HG02870 (cell line): ENCODE measurements around the gene CD33.
"Not testable (repeated sequence)": the region's sequence is repeated elsewhere in the genome, so short reads cannot be mapped to it uniquely, and the experiment has no call there.

ENCODE experiments used
- ATAC-seq: cut with Tn5 transposase; IDR thresholded peaks from one replicate; pipeline ENCODE4 v1.9.1; 2021; ENCODE audit warnings: mild to moderate bottlenecking, moderate library complexity; ENCODE audit not compliant: unreplicated experiment

Gene CD33

DNA sequence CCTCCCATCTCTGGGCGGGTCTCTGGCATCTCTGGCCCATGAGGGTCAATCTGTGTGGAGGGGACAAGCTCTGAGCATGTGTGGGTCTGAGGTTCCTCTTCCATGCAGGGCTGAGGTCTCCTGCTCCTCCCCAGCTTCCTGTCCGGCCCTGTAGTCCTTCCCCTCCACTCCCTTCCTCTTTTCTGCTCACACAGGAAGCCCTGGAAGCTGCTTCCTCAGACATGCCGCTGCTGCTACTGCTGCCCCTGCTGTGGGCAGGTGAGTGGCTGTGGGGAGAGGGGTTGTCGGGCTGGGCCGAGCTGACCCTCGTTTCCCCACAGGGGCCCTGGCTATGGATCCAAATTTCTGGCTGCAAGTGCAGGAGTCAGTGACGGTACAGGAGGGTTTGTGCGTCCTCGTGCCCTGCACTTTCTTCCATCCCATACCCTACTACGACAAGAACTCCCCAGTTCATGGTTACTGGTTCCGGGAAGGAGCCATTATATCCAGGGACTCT, at the start of gene CD33:
Gene CD33, plus strand, starts transcription at position 183 of the 496 bp plus-strand sequence. Its CDS starts 39 bp downstream, at position 222.
- ATAC-seq: not testable (repeated sequence)

- no peak for ATAC-seq
Observed at GRCh38 chr19:51179256-51179655, 45.6 kb upstream of the CD33 start.

GRCh38 chr19:51181377-51181912, 43.4 kb upstream of the CD33 start:
- ATAC-seq: no peak

- no peak for ATAC-seq
Observed at GRCh38 chr19:51181913-51182419, 42.9 kb upstream of the CD33 start.

DNA sequence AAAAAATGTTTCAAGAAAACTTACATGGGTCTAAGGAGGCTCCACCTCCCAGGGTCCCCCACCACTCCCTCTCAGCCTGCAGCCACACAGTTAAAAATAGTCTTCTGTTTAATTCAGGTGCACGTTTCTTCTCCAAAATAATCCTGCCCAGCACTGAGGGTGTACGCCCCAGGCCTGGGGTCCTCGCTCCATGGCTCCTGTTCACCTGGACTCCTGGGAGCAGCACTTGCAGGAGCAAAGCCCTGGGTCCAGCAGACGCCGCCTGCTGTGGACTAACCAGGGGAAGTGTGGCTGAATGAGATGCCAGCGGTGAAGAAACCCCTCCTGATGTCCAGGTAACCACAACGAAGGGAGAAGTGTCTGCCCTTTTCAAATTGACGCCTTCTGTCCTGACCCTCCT, 41.3 kb upstream of the CD33 start:
- ATAC-seq: no peak

DNA sequence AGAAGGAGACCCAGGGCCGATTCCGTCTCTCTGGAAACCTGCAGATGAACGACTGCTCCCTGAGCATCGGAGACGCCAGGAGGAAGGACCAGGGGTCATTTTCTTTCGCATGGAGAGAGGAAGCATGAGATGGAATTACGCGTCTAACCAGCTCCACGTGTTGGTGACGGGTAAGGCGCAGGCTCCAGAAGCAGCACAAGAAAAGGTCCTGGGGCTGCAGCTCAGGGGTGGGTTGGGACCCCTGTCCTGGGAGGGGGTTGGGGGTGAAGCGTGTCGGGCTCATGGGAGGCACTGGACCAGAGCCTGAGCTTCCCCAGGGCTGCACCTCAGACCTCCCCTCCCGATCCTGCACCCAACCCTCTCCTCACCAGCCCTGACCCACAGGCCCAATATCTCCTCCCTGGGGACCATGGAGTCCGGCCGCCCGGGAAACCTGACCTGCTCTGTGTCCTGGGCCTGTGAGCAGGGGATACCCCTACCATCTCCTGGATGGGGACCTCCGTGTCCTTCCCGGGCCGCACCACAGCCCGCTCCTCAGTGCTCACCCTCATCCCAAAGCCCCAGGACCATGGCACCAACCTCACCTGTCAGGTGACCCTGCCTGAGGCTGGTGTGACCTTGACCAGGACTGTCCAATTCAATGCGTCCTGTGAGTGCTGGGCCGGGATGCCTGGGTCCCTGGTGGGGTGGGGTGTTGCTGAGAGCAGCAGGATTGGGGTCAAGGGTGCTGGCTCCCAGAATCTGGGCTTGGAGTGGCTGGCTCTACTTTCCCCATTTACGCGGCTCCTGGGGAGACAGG, 39.6 kb upstream of the CD33 start:
- no peak for ATAC-seq

- ATAC-seq: no peak
Observed at GRCh38 chr19:51185868-51186215, 39.0 kb upstream of the CD33 start.

DNA sequence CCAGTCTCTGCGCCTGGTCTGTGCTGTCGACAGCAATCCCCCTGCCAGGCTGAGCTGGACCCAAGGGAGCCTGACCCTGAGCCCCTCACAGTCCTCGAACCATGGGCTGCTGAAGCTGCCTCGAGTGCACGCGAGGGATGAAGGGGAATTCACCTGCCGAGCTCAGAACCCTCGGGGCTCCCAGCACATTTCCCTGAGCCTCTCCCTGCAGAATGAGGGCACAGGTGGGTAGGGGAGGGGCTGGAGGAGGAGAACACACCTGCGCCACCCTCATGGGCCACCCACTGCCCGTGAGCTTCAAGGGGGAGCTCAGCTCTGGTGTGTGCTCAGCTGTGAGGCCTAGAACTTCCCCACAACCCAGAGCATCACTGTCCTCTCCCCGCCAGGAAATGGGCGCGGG, 38.6 kb upstream of the CD33 start:
- ATAC-seq: no peak

DNA sequence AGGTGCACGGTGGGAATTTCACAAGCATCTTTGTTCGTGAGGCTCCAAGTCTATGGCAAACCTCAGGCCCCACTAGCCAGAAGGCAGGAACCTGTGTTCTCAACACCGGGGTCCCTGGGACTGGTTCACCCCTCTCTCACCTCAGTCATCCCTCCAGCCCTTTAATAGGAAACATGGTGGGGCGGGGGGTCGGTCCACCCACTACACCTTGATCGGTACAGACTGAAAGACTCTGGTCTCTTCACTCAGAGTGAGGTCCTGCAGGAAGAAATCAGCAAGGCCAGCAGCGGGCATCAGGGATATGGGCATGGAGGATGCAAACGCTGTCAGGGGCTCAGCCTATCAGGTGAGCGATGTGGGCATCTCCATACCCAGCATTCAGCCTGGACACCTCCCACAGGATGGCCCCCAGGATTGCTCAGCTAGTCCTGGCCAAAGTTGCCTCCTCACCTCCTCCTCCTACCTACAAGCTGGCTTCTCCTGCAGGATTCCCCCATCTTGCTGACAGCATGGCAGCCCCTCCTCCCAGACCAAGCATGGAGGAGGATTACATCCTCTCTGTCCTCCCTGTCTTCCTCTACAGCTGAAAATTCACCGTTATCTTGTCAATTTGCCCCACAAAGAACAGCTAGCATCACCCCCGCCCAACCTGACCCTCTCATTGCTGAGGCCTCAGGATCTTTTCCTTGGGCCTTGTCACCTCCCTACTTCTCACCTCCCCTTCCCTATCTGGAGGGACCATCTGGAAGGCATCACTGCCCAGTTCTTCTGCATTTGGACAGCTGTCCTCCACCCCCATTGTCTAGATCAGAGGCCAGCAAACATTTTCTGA, 37.3 kb upstream of the CD33 start:
- no peak for ATAC-seq

DNA sequence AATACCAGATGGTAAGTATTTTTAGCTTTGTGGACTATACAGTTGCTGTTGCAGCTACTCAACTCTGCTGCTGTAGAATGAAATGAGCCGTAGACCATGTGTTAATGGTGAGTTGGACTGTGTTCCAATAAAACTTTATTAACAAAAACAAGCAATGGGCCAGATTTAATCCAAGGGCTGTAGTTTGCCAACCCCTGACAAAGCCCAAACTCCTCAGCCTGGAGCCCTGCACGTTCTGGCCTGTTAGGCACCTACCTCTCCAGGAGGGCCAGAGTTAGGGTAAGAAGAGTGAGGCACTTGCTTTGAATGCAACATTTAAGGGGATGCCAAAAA, 36.7 kb upstream of the CD33 start:
- no peak for ATAC-seq

GRCh38 chr19:51192689-51193088, 32.2 kb upstream of the CD33 start:
- no peak for ATAC-seq

DNA sequence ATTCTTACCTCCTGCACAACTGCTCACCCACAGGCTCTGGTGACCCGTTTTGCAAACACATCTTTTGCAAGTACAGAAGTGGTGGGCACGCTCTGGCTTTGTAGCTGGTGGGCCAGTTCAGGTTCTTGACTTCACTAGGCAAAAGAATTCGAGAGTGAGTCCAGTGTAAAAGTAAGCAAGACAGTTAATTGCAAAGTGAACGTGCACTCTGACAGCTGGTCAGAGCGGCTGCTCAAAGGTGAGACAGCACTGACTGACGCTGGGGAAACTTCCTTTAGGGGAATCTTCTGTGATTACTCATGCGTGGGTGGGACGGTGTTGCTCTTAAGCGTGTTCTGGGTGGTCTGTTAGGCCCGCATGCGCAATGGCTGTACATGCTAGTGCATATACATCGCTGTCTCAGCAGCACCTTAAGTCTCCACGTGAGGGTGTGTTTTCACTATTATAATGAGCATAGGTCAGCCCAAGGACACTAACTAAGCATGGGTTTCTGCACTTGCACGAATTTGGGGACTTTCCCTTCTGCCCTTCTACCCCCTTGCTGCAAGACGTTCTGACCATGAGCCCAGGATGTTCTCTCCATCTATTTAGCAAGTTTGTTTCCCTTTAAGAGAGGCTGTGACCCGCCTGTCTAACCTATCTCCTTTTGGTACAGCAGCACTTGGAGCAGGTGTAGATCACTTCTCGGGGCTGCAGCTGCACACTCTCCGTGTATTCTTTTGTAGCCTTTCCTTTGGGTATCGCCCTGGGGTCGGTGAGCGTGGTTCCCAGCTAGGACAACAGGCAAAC, 30.2 kb upstream of the CD33 start:
- ATAC-seq: no peak

- ATAC-seq: no peak
Observed at GRCh38 chr19:51195316-51195586, 29.6 kb upstream of the CD33 start.

GRCh38 chr19:51195616-51196015, 29.3 kb upstream of the CD33 start:
- no peak for ATAC-seq

- no peak for ATAC-seq
Observed at GRCh38 chr19:51196181-51196580, 28.7 kb upstream of the CD33 start.

DNA sequence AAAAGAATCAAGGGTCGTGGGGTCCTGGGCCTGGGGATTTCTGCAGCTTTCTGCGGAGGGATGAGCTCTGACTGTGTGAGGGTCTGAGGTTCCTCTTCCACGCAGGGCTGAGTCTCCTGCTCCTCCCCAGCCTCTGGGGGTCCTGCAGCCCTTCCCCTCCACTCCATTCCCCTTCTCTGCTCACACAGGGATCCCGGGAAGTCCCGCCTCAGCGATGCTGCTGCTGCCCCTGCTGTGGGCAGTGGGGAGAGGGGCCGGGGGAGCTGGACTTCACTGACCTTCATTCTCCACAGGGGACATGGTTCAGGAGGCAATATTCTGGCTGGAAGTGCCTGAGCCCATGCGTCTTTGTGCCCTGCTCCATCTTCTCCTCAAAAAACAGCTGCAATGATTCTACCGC, 26.2 kb upstream of the CD33 start:
- no peak for ATAC-seq

DNA sequence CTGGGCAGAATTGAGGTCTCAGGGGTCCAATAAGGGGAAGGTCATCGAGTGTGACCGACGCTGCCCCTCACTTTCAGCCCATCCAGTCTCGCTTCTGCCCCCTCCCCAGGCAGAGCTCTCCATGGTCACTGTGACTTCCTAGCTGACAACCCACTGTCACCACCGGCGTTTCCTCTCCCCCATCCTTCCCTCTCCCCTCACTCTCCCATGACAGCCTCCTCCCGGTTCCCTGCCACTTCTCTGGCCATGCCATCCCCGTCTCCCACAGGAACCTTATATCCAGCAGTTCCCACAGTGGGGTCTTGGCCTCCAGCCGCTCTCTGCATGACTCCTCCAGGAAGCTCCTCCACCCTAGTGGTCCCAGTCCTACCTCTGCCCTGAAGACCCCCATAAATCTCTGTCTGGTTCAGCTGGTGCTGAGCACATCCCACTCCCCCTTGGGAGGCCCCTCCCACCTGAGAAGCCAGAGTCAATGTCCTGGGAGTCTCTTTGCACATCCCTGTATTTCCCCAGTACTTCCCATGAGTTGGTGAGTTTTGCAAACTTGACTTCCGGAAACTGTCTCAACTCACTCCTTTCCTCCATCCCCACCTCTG, 24.7 kb upstream of the CD33 start:
- no peak for ATAC-seq

- ATAC-seq: no peak
Observed at GRCh38 chr19:51201712-51202111, 23.2 kb upstream of the CD33 start.

DNA sequence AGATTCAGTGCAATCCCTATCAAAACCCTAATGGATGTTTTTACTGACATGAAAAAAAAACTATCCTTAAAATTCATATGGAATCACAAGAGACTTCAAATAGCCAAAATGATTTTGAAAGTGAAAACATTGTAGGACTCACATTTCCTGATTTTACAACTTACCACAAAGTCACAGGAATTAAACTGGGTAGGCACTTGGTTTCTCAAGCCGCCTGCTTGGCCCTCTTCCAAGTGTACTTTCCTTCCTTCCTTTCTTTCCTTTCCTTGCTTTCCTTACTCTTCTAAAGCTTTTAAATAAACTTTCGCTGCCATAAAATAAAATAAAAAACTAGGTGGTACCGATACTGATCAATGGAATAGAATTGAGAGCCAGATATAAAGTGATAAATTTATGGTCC, 21.0 kb upstream of the CD33 start:
- ATAC-seq: no peak

- ATAC-seq: no peak
Observed at GRCh38 chr19:51204321-51204720, 20.6 kb upstream of the CD33 start.

- ATAC-seq: no peak
Observed at GRCh38 chr19:51207747-51208146, 17.1 kb upstream of the CD33 start.
